Daoy (cell line): Measurements from ENCODE around the gene CD7. TPM values are rescaled to one million over a fixed set of nuclear protein-coding genes. Genes with fewer than 3 reads are reported as not detected.

Experiments
- DNase-seq: peaks from one replicate; pipeline ENCODE4 v3.0.0-alpha.2; 2015; ENCODE audit warnings: low read depth
- total RNA-seq: library from RNA; depleted of rRNA; stranded (reverse); fragments of >200 nt; shearing (Covaris generic); gene quantifications from 2 replicates; pipeline ENCODE4 v1.2.3, GENCODE V29; 2014; rRNA removed

CD7 gene
- total RNA-seq, 1 experiment from 2014 or later, result not detected

GRCh38 chr17:82278786-82279391 lies 38.5 kb downstream of the CD7 start:
- no peak for DNase-seq

- no peak for DNase-seq
Observed at GRCh38 chr17:82278308-82278707, 39.1 kb downstream of the CD7 start.

GRCh38 chr17:82277851-82278250 lies 39.6 kb downstream of the CD7 start:
- DNase-seq, result no peak

GRCh38 chr17:82276938-82277337 lies 40.5 kb downstream of the CD7 start:
- DNase-seq, result no peak

- no peak for DNase-seq
Observed at GRCh38 chr17:82275326-82275725, 42.1 kb downstream of the CD7 start.

GRCh38 chr17:82274134-82275020 lies 43.0 kb downstream of the CD7 start:
- DNase-seq, result no peak

- DNase-seq, result peak; percentile 93
Observed at GRCh38 chr17:82273327-82274133, 43.9 kb downstream of the CD7 start, which contains the start of gene CSNK1D. TSS of gene CSNK1D (minus strand) at chr17:82273700. CDS start at chr17:82273381, 319 bp downstream.

GRCh38 chr17:82272495-82273326 lies 44.7 kb downstream of the CD7 start:
- DNase-seq, result no peak

GRCh38 chr17:82271401-82271800 lies 46.0 kb downstream of the CD7 start:
- DNase-seq, result no peak

GRCh38 chr17:82270651-82271050 lies 46.8 kb downstream of the CD7 start:
- DNase-seq, result no peak

GRCh38 chr17:82269882-82270500 lies 47.4 kb downstream of the CD7 start:
- DNase-seq, result no peak

- no peak for DNase-seq
Observed at GRCh38 chr17:82269138-82269881, 48.1 kb downstream of the CD7 start.

- DNase-seq, result peak; percentile 94
Observed at GRCh38 chr17:82267575-82268379, 49.6 kb downstream of the CD7 start.

GRCh38 chr17:82266142-82266541 lies 51.3 kb downstream of the CD7 start:
- no peak for DNase-seq

Other genes starting within 250 kb of the CD7 start
- gene FASN, start 219.4 kb downstream of the CD7 start, total RNA-seq, result 49.5 and 65.1 TPM in 2 replicates
- 7.9 and 36.5 TPM in 2 replicates for gene CCDC57, start 104.8 kb downstream of the CD7 start, total RNA-seq
- gene SLC16A3, start 88.6 kb downstream of the CD7 start, total RNA-seq, result 26.7 and 57.7 TPM in 2 replicates
- gene CSNK1D, start 43.9 kb downstream of the CD7 start, total RNA-seq, result 16.5 and 25.1 TPM in 2 replicates
- gene SECTM1, start 16.2 kb upstream of the CD7 start, total RNA-seq, result 0.51 and 0.65 TPM in 2 replicates
- not detected in 2 replicates for gene TEX19, start 41.6 kb upstream of the CD7 start, total RNA-seq
- gene UTS2R, start 54.2 kb upstream of the CD7 start, total RNA-seq, result not detected in 2 replicates
- 4.9 and 9.4 TPM in 2 replicates for gene HEXD, start 100.7 kb upstream of the CD7 start, total RNA-seq
- 38.6 and 39.8 TPM in 2 replicates for gene OGFOD3, start 101.0 kb upstream of the CD7 start, total RNA-seq
- 26.3 and 59.3 TPM in 2 replicates for gene CYBC1, start 133.1 kb upstream of the CD7 start, total RNA-seq
- gene NARF, start 141.1 kb upstream of the CD7 start, total RNA-seq, result 42.3 and 59.4 TPM in 2 replicates
- gene FOXK2, start 202.1 kb upstream of the CD7 start, total RNA-seq, result 18.2 and 23.1 TPM in 2 replicates